Fibroblast of skin of left quadriceps (primary cell): Measurements from ENCODE around the gene WNT9A.
A peak's percentile ranks its signal among the peaks of the same experiment; 100 is the strongest.
"Not testable (repeated sequence)": the region's sequence is repeated elsewhere in the genome, so short reads cannot be mapped to it uniquely, and the experiment has no call there.

ENCODE experiments used
- DNase-seq, 2 experiments: peaks; one replicate each; pipeline ENCODE4 v3.0.0-alpha.2; 2013; ENCODE audit warnings: low read depth in 2 of 2

Gene WNT9A, protein sequence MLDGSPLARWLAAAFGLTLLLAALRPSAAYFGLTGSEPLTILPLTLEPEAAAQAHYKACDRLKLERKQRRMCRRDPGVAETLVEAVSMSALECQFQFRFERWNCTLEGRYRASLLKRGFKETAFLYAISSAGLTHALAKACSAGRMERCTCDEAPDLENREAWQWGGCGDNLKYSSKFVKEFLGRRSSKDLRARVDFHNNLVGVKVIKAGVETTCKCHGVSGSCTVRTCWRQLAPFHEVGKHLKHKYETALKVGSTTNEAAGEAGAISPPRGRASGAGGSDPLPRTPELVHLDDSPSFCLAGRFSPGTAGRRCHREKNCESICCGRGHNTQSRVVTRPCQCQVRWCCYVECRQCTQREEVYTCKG

DNA sequence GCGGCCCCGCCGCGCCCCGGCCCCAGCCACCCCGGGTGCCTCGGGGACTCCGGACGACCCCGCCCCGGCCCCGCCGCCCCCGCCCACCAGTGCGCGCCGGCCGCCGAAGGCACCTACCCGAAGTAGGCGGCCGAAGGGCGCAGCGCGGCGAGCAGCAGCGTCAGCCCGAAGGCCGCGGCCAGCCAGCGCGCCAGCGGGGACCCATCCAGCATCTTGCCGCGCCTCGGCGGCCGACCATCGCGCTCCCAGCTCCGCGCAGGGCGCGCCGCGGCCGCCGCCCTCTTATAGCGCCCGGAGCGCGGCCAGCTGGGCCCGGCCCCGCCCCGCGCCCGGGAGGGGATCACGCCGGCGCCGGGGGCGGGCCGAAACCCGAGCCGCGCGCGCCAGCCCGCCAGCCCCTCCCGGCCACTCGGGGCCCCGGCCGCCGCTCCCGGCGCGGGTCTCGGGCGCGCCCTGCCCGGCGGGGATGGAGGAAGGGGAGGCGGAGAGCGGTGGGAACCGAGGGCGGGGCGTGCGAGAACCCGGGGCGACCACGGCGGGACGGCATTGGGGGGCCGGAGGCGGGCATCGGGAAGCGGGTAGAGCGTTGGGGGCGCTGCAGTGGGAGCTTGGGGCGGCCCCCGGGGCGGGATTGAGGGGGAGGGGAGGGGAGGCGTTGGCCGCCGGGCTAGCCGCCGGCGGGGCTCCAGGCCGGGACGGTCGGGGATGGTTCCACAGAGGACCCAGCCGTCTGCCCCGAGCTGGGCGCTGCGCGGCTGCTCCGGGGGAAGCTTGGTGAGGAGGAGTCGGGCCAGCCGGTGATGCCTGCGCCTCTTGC is at the start of gene WNT9A:
TSS of gene WNT9A (minus strand) at position 257 of the 817 bp plus-strand sequence. CDS start at position 212, 45 bp downstream.
- DNase-seq, result peak in 1 of 2 experiments; percentile 39

DNA sequence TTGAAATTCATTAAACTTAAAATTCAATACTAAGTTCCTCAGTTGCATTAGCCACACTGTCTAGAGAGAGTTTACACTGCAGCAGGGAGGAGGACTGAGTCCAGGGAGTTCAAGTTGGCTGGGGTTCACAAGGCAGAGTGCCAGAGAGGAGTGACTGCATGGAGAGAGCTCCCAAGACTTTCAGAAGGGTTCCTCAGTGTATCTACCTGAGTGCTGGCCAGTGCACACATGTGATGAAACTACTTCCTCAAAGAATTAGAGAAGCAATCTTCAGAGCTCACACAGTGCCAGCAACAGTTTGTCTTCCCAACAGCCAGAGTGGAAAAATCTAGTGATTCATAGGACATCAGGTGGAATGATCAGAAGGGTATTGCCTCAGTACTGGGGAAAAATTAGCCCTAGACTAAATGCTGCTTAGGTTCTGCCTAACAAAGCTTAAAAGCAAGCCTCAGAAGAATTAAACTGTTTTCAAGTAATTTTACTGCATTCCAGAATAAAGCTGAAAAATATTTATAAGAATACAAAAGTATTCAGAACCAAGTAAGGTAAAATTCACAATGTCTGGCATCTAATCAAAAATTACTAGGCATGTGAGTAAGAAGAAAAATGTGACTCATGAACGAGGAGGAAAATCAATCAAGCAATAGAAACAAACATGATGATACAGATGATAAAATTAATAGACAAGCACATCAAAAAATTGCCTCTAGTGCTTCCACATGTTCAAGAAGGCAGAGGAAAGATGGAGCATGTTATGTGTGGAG is 48.6 kb upstream of the WNT9A start:
- no peak for DNase-seq

DNA sequence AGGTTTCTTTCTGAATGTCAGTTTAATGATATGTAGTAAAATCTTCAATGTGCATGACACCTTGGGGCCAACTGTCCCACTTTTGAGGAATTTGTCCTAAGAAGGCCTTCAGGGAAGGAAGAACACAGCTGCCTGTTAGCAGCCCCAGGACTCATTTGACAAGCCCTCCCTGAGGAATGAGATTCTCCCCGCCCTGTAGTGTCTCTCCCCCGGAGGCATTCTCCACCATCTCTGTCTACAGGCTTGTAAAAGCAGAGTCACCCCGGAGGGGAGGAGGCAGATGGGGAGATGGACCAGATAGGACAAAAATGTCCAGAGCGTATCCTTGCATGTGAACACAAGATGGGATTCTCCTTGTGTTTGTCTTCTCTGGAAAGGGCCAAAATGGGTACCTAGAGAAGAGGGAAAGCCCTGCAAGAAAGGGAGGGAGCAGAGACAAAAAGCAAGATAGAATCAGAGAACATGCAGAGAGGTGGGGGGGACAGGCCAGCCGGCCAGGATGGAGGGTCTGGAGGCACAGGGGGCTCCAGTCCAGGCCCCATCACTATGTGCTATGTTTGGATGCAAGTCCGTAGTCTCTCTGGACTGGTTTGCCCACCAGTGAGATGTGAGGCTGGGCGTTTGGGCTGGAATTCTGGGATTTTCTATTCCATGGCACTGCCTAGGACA is 47.0 kb upstream of the WNT9A start:
- no peak for DNase-seq

DNA sequence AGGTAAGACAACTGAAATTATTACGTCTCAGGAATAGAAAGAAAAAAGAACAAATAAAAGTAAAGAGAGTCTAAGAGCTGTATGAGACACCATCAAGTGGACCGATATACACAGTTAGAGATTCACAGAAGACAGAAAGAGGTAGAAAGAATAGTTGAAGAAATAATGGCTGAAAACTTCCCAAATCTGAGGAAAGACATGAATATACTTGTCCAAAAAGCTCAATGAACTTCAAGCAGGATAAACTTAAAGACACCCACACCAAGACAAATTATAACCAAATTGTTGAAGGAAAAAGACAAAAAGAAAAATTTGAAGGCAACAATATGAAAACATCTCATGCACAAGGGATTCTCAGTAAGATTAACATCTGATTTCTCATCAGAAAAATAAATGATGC is 39.4 kb upstream of the WNT9A start:
- no peak for DNase-seq

DNA sequence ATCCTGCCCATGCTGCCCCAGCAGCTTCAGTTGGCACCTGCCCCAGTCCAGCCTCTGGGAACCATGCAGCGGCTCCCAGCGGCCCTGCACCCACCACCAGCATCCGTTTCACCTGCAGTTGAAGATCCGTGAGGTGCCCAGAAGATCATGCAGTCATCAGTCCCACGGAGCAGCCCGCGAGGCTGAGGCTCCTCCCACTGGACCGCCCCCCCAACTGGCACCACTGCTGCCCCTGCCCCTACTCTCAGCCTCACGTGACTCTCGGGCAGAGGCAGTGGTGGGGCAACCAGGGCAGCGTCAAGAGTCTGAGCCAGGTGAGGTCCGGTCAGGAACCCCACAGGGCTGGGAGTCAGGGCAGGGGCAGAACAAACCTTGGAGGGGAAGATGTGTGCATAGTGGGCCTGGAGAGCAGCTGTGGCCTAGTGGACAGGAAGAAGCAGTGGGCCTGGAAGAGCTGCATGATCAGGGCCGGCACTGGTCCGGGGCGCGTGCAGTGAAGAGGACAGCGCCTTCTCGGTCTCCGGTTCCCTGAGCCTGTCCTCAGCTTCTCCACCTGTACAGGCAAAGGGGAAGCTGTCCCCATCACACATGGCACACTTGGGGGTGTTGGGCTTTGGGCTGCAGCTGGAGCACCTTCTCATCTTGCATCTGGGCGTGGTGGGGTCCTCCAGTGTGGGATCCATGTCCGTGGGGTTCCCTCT is 28.0 kb upstream of the WNT9A start:
- not testable (repeated sequence) for DNase-seq

DNA sequence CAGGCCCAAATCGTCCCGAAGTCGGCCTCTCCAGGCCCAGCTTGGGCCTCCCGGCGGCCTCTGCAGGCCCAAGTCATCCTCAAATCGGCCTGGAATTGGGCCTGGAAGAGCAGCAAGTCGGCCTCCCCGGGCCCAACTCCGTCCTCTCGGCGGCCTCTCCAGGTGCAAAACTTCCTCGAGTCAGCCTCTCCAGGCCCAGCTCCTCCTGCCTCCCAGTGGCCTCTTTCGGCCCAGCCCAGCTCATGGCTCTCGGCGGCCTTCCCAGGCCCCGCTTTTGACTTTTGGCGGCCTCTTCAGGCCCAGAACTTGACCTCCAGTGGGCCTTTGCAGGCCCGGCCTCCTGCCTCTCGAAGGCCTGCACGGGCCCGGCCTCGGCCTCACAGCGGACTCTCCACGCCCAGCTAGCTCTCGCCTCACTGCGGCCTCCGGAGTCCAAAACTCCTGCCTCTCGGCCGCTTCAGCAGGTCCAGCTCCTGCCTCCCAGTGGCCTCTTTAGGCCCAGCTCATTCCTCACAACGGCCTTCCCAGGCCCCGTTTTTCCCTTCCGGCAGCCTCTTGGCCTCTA is 26.1 kb upstream of the WNT9A start:
- DNase-seq, result not testable (repeated sequence)

DNA sequence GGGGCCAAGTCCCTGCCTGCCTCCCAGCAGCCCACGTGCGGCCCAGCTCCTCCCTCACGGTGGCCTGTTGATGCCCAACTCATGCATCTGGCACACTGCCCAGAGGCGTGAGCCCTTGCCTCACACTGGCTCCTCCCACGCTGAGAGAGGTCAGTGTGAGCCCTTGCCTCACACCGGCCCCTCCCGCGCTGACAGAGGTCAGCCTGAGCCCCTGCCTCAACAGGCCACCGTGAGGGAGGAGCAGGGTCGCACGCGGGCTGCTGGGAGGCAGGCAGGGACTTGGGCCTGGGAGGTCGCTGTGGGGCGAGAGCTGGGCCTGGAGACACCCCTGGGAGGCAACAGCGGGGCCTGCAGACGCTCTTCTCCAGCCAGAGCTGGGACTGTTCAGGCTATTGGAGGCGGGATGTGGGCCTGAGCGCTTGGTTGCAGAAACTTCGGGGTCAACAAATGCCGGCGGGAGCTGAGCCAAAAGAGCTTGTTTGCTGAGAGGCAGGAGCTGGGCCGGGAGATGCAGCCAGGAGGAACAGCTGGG is 25.2 kb upstream of the WNT9A start:
- DNase-seq, result not testable (repeated sequence)

DNA sequence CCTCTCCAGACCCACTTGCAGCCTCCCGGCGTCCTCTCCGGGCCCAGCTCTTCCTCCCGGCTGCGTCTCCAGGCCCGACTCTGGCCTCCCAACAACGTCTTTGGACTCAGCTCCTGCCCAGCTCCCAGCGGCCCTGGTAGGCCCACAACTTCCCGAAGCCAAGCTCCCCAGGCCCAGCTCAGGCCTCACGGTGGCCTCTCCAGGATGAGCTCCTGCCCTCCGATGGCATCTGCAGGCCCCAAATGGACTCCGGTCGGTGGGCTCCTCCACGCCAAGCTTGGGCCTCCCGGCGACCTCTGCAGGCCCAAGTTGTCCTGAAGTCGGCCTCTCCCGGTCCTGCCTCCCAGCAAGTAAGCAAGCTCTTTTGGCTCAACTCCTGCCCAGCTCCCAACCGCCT is 24.5 kb upstream of the WNT9A start:
- not testable (repeated sequence) for DNase-seq

DNA sequence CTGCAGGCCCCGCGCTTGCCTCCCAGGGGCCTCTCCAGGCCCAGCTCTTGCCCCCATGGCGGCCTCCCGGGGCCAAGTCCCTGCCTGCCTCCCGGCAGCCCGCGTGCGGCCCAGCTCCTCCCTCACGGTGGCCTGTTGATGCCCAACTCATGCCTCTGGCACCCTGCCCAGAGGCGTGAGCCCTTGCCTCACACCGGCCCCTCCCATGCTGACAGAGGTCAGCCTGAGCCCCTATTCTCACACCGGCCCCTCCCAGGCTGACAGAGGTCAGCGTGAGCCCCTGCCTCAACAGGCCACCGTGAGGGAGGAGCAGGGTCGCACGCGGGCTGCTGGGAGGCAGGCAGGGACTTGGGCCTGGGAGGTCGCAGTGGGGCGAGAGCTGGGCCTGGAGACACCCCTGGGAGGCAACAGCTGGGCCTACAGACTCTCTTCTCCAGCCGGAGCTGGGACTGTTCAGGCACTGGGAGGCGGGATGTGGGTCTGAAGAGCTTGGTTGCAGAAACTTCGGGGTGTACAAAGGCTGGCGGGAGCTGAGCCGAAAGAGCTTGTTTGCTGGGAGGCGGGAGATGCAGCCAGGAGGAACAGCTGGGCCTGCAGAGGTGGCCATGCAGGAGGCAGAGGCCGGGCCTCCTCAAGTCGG is 24.0 kb upstream of the WNT9A start:
- DNase-seq, result not testable (repeated sequence)

DNA sequence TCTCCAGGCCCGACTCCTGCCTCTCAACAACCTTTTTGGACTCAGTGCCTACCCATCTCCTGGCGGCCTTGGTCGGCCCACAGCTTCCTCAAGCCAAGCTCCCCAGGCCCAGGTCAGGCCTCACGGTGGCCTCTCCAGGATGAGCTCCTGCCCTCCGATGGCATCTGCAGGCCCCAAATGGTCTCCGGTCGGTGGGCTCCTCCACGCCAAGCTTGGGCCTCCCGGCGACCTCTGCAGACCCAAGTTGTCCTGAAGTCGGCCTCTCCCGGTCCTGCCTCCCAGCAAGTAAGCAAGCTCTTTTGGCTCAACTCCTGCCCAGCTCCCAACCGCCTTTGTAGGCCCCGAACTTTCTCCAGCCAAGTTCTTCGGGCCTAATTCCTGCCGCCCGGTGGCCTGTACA is 23.5 kb upstream of the WNT9A start:
- not testable (repeated sequence) for DNase-seq

DNA sequence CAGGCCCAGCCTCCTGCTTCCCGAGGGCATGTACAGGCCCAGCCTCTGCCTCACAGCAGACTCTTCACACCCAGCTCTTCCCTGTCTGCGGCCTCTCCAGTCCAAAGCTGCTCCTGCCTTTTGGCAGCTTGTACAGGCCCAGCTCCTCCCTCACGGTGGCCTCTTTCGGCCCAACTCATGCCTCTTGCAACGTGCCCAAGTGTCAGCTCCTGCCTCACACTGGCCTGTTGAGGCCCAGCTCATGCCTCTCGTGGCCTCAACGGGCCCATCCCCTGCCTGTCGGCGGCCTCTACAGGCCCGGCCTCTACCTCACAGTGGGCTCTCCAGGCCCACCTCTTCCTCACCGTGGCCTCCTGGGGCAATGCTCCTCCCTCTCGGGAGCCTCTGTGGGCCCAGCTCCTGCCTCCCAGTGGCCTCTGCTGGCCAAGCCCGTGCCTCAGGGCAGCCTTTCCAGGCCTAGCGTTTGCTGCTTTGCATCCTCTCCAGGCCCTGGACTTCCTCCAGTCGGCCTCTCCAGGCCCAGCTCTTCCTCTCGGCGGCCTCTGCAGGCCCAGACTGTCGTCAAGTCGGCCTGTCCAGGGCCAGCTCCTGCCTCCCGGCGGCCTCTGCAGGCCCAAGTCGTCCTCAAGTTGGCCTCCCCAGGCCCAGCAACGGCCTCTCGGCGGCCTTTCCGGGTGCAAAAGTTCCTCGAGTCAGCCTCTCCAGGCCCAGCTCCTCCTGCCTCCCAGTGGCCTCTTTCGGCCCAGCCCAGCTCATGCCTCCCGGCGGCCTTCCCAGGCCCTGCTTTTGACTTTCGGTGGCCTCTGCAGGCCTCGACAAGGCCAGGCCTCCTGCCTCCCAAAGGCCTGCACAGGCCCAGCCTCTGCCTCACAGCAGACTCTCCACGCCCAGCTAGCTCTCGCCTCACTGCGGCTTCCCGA is 22.6 kb upstream of the WNT9A start:
- not testable (repeated sequence) for DNase-seq

DNA sequence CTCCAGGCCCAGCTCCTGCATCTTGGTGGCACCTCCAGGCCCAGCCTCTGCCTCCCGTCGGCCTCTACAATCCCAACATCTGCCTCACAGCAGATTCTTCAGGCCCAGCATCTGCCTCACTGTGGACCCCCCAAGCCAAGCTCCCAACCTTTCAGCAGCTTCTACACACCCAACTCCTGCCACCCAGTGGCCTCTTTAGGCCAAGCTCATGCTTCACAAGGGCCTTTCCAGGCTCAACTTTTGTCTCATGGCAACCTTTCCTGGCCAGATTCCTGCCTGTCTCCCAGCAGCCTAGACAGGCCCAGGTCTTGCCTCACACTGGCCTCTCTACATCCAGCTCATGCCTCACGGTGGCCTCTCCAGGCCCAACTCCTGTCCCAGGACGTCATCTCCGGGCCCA is 20.1 kb upstream of the WNT9A start:
- DNase-seq, result not testable (repeated sequence)

DNA sequence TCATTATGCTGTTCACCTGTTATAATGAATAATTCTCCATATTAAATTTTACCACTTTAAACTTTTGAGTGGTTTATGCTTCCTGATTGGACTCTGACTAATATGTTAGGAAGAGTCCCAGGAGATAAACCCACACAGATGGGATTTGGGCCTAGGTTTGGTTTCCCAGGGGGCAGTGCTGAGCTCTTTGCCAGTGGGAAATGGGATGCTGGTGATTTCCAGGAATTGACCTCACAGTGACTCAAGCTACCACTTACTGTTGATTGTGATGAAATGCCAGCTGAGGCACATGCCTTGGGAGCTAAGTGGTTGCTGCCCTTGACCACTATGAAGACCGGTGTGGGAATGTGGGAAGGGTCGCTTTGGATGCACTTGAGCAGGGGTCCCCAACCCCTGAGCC is 19.0 kb upstream of the WNT9A start:
- not testable (repeated sequence) for DNase-seq

DNA sequence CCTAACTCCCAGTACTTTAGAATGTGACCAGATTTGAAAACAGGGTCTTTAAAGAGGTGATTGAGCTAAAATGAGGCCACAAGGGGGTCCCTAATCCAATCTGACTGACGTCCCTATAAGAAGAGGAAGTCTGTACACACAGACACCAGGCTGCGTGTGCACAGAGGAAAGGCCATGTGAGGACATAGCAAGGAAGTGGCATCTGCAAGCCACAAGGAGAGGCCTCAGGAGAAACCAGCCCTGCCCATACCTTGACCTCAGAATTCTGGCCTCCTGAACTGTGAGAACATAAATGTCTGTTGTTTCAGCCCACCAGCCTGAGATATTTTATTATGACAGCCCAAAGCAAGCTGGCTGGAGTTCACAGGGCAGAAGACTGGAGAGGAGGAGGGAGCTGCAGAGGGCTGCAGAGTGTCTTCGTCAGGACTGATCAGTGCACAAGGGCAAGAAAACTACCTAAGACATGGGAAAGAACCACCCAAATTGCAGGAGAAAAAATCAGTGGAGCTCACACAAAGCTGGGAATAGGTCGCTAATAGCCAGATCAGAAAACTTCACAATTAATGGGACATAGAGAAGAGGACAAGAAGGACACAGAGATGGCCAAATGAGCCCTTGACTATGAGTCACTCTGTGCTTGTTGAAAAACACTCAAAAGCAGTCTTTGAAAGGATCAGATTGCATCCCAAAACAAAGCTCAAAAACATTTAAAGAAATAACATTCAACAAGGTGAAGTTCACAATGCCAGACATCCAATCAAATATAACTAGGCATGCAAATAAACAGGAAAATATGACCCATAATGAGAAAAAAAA is 14.1 kb upstream of the WNT9A start:
- no peak for DNase-seq

DNA sequence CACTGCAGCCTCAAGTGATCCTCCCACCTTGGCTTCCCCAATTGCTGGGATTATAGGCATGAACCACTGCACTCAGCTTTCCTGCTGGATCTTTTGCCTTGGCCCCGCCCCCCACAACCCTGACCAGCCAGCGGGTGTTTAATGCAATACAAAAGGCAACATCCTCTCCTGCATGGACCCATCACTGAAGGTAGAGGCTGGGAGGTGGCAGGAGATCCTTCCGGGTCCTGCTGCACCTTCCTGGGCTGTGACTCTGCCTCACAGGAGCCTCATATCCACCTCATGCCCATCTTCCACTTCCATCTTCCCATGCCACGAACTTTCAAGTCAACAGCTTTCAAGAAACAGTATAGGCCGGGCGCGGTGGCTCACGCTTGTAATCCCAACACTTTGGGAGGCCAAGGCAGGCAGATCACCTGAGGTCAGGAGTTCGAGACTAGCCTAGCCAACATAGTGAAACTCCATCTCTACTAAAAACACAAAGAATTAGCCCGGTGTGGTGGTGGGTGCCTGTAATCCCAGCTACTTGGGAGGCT is 11.7 kb upstream of the WNT9A start:
- DNase-seq, result no peak

DNA sequence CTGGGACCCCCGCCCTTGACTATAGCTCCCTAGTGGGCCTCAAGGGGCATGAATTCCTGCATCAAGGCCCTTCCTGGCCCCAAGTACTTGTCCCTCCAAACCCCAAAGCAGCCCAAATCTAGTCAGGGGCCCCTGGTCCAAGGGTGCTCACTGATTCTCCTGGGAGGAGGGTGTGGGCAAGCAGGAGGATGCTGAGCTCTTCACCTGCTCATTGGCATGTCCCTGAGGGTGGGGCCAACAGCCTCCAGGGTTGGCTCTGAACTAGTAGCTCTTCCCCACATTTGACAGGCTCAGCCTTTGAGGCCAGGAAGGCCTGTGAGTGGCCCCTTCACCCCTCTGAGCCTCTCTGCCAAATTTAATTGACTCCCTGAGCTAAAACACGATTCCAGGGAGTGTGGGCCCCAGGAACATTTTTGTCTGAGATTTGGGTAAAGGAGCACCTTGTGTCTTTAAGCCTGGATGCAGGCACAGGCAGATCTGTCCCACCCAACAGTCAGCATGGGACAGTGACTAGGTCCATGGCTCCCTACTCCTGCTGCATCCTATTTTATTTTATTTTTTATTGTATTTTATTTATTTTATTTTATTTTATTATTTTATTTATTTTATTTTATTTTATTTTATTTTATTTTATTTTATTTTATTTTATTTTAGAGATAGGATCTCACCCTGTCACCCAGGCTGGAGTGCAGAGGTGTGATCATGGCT is 11.0 kb upstream of the WNT9A start:
- DNase-seq, result no peak

DNA sequence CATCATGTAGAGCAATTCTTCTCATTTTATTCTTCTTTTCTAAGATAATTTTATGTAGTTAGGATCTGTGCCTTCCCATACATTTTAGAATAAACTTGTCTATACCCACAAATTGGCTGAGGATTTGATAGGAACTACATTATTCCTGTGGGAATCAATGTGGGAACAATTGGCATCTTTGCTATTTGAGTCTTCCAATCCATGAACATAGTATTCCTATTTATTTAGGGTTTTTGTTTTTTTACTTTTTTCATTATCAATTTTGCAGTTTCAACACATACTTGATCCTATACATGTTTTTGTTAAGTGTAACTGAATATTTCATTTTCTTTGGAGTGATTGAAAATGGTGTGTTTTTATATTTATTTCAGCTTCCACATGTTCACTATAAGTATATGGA is 8.1 kb upstream of the WNT9A start:
- DNase-seq, result no peak
